Measurements from ENCODE around the gene PABPN1L. TPM values are rescaled to one million over a fixed set of nuclear protein-coding genes. Genes with fewer than 3 reads are reported as not detected.

Gene PABPN1L
- total and polyA plus RNA-seq, 10 donors = 0.26 to 1.3 (median 0.70) TPM; not detected in 4

GRCh38 chr16:88911136-88911945, 44.9 kb upstream of the PABPN1L start:
- Histone ChIP-seq H3K27me3 (replicated peaks in 1 of 7) (no peaks in the 10 kb centered on the region), H3K36me3 (peaks cover 0 to 36% (median 0%) of the 10 kb centered on the region in 6 donors), H3K27ac (peak overlapping the region; percentile 20 to 79 (median 66)), H3K4me1 (peaks cover 8 to 75% (median 42%) of the 10 kb centered on the region in 6 donors), H3K9me3 (no peaks in the 10 kb centered on the region), H3K4me3 (no peak overlapping the region)
- TF ChIP-seq POLR2A (IDR thresholded peaks at IDR 0.05) (no peak), POLR2AphosphoS5 (IDR thresholded peaks at IDR 0.05) (peak; percentile 81 to 86 (median 83)), CTCF (IDR thresholded peaks at IDR 0.05 in 8 of 11, conservative IDR thresholded peaks at IDR 0.05 in 3 of 11) (no peak)
- intact Hi-C loops (cut with DNase I; ENCODE audit: low total_unique reads) = no loop called here
- 61 to 72% (median 69%) methylated on average over 34 to 36 of the region's 36 CpGs for WGBS, 5 donors
- DNase-seq = peak; percentile 87

GRCh38 chr16:88910284-88911135, 44.0 kb upstream of the PABPN1L start:
- intact Hi-C loops (cut with DNase I; ENCODE audit: low total_unique reads) = no loop called here
- no peak for DNase-seq
- Histone ChIP-seq H3K36me3 (peaks cover 0 to 29% (median 0%) of the 10 kb centered on the region in 6 donors), H3K4me3 (no peak overlapping the region), H3K4me1 (peaks cover 8 to 74% (median 44%) of the 10 kb centered on the region in 6 donors), H3K27me3 (replicated peaks in 1 of 7) (no peaks in the 10 kb centered on the region), H3K27ac (peak overlapping the region; percentile 6 to 79 (median 66)), H3K9me3 (no peaks in the 10 kb centered on the region)
- WGBS, 5 donors = 62 to 81% (median 72%) methylated on average over 12 to 26 of the region's 26 CpGs
- no peak for TF ChIP-seq POLR2A (IDR thresholded peaks at IDR 0.05)
- TF ChIP-seq CTCF (IDR thresholded peaks at IDR 0.05 in 8 of 11, conservative IDR thresholded peaks at IDR 0.05 in 3 of 11) = no peak
- no peak for TF ChIP-seq POLR2AphosphoS5 (IDR thresholded peaks at IDR 0.05)

GRCh38 chr16:88909431-88910210, 43.2 kb upstream of the PABPN1L start:
- no peak overlapping the region for H3K4me3 ChIP-seq
- DNase-seq = no peak
- H3K9me3 ChIP-seq = no peaks in the 10 kb centered on the region
- no peaks in the 10 kb centered on the region for H3K27me3 ChIP-seq (replicated peaks in 1 of 7)
- H3K36me3 ChIP-seq = peaks cover 0 to 32% (median 0%) of the 10 kb centered on the region in 6 donors
- peak overlapping the region in 4 of 8 donors; percentile 30 to 79 (median 66) for H3K27ac ChIP-seq
- TF ChIP-seq POLR2AphosphoS5 (IDR thresholded peaks at IDR 0.05) (peak in 1 of 3 donors; percentile 11), POLR2A (IDR thresholded peaks at IDR 0.05) (no peak)
- H3K4me1 ChIP-seq = peaks cover 8 to 78% (median 46%) of the 10 kb centered on the region in 6 donors
- intact Hi-C loops (cut with DNase I; ENCODE audit: low total_unique reads) = no loop called here
- WGBS, 5 donors = 77 to 88% (median 85%) methylated on average over 31 to 44 of the region's 44 CpGs

GRCh38 chr16:88908307-88908706, 41.8 kb upstream of the PABPN1L start:
- no peak for TF ChIP-seq CTCF (IDR thresholded peaks at IDR 0.05 in 8 of 11, conservative IDR thresholded peaks at IDR 0.05 in 3 of 11)
- no peak for TF ChIP-seq POLR2AphosphoS5 (IDR thresholded peaks at IDR 0.05)
- TF ChIP-seq POLR2A (IDR thresholded peaks at IDR 0.05) = no peak
- DNase-seq = no peak
- Histone ChIP-seq H3K36me3 (peaks cover 0 to 37% (median 0%) of the 10 kb centered on the region in 6 donors), H3K27ac (no peak overlapping the region), H3K27me3 (replicated peaks in 1 of 7) (no peaks in the 10 kb centered on the region), H3K9me3 (no peaks in the 10 kb centered on the region), H3K4me1 (peaks cover 8 to 89% (median 55%) of the 10 kb centered on the region in 6 donors), H3K4me3 (no peak overlapping the region)
- intact Hi-C loops (cut with DNase I; ENCODE audit: low total_unique reads) = no loop called here
- 76 to 90% (median 81%) methylated on average over 14 to 17 of the region's 17 CpGs for WGBS, 5 donors
